GM08714 (cell line): ENCODE results near the gene CSPG4.
"Not testable (repeated sequence)": the region's sequence is repeated elsewhere in the genome, so short reads cannot be mapped to it uniquely, and the experiment has no call there.

Source experiments
- H3K4me3 ChIP-seq: fragments of 200-500 bp; sonication (Bioruptor generic); 2 replicates; pipeline ENCODE4 v1.5.1; 2014; ENCODE audit warnings: mild to moderate bottlenecking, low read length, inconsistent platforms
- ZNF274 ChIP-seq: IDR thresholded peaks from 2 replicates; pipeline ENCODE4 v1.6.1; 2012; ENCODE audit warnings: mild to moderate bottlenecking, low read depth, low read length

Gene CSPG4

DNA sequence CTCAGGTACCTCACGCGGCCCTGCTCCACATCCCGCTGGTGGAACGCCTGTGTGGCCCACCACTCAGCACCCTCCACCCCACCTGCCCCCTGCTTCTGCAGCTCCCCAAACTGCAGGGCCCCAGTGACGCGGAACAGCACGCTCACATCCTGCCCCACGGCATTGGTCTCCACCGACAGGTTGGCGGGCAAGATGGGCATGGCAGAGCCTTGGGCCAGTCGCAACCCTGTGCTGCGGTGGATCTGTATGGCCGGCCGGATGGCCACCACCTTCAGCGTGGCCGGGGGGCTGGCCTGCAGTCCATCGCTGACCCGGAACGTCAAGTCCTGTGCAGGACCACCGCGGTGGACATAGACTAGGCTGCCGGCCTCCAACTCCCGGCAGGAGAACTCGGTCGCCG, 23.8 kb downstream of the CSPG4 start:
- TF ChIP-seq ZNF274 = no peak
- H3K4me3 ChIP-seq = no peak overlapping the region

DNA sequence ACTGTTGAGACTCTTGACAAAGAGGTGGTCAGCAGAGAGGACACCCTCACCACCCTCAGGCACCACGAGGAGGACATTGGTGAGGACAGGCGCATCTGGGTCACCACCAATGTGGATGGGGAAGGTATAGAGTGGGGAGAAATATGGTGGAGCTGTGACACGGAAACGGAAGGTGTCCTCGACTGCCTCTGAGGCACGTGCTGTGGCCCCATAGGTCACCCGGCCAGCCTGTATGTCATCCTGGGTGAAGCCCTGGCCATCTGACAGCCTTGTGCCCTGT, 24.4 kb downstream of the CSPG4 start:
- H3K4me3 ChIP-seq = no peak overlapping the region
- TF ChIP-seq ZNF274 = no peak

DNA sequence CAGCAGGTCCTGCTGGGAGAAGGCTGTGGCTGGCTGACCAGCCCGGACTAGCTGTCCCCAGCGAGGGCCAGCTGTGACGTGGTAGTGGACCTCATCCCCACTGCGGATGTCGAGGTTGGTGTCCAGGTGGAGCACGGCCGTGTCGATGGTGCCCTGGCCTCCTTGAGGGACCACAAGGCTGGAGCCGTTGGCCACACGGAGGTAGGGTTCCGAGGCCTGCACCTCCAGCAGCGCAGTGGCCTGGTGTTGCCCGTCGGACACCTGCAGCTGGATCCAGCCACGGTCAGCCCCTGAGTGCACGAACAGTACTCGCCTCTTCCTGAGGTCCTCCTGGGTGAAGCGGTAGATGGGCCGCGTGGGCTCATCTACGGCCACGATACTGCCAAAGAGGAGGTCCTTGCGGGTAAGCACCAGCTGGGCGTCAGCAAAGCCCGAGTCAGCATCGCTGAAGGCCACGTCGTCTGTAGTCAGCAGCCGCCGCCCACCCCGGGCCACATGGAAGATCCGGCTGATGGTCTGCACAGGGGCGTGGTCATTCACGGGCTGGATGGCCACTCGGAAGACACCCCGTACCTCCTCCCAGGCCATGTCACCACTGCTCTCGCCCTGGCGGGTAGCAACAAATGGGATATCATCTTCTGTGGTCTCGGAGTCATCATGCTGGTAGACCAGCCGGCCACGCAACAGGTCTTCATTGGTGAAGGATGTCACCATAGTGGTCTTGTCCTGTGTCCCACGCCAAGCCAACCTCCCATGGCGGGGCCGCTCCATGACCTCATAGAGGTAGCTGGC, 25.0 kb downstream of the CSPG4 start:
- no peak for TF ChIP-seq ZNF274
- no peak overlapping the region for H3K4me3 ChIP-seq

DNA sequence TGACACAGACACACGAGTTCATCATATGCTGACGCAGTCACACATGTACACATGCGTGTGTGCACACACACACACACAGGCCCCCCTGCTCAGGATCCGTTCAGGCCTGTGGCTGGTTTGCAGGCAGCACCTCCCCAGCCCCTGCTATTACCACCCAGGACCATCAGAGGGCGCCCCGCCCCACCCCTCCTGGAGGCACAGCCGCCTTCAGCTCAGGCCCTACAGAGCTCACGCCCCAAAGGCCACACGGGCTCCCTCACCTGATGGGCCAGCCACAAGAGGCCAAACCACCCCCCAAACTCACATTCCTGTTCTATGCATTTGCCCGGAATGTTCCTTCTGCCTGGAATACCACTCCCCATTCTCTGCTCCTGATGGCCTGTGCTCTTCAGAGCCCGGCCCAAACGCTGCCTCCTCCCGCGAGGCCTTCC, 26.4 kb downstream of the CSPG4 start:
- not testable (repeated sequence) for H3K4me3 ChIP-seq

DNA sequence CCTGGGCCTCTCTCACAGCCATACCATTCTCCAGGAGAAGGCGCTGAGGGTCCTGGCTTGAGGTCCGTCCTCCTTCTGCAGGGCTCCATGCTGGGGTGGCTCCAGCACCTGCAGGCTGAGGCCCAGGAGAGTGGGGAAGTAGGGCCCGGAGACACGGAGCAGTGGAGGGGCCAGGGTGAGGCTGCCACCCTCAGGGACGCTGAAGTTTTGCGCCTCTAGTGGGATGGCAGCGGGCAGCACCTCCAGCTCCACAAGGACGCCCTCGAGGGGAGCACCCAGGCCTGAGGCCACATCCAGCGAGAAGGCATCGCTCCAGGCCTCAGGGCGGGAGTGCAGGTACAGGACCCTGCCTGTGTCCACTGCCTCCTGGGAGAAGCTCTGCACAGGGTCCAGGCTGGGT, 27.5 kb downstream of the CSPG4 start:
- TF ChIP-seq ZNF274 = no peak
- no peak overlapping the region for H3K4me3 ChIP-seq

DNA sequence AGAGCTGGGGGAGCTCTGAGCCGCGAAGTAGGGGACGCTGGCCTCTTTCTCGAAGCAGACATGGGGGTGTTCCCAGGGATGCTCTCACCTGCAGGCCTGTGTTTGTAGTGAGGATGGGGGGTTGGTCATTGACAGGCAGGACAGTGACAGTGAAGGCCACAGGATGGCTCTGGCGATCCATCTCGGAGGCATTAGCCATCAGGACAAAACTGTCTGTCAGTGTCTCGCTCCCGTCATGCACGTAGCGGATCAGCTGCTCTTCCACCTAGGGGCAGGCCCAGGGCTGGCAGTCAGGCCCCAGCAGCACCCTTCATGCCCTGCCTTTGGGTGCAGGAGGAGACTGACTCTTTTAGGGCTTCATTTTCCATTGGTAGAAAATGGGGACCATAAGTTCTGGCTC, 28.0 kb downstream of the CSPG4 start:
- TF ChIP-seq ZNF274 = no peak
- H3K4me3 ChIP-seq = no peak overlapping the region

DNA sequence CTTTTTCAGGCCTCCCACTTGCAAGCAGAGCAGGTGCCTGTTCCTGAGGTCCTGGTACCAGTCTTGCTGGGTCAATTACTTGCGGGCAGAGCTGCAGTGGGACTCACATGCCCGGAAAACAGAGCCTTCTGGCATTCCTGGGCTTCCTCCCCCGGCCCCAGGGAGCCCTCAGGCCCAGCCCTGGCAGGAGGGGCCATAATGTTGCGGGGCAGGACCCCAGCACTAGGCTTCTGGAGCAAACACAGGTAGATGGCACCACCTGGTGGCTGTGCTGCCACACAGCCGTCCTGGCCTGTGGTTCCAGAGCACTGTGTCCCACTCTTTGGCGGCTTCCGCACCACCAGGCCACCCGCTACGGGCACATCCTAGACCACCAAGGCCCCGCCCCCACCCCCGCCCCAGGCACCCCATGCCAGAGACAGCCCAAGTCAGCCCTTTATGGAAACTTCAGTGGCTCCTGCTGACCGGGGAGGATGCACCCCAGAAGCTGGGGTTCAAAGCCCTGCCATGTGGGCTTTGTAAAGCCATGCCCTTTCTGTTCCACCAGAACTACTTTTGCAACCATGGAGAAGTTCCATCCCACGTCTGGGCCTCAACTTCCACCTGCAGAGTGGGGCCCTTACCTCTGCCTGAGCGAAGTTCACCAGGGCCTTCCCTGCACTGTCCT, 28.9 kb downstream of the CSPG4 start:
- H3K4me3 ChIP-seq = not testable (repeated sequence)

DNA sequence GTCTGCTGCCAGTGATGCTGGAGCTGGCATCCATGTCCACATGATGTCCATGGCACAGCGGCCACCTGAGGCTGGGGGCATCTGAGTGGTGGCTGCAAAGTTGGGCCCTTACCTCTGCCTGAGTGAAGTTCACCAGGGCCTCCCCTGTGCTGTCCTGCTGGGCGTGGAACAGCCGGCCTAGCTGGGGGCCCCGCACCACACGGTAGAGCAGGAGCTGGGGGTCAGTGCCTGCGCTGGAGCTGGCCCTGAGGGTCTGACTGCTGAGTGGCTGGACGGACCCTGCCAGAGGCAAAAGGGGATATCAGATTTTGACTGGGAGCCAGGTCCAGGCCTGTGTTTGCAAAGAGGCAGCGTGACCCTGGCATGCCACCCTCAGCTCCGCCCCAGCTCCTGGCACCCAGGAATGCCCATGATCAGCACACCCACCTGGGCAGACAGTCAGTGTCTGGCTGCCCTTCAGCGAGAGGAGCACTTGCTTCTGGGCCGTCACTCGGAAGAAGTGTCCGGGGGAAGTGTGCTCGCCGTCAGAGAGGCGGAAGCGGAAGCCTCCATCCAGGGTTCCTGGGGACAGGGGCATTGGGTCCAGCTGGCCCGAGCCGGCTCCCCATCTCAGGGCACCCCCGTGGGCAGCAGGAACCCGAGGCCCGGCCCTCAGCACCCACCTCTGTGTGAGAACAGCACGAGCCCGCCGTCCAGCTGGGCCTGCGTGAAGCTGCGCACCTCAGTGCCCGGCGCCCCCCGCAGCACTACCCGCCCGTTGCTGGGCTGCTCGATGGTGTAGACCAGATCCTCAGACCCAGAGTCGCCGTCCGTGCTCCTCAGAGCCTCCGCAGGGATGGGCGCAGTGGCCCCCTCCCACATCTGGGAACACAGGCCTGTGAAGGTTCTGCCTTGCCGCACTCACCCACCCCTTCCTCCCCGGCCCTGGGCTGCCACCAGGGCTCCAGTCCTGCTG, 30.2 kb downstream of the CSPG4 start:
- no peak overlapping the region for H3K4me3 ChIP-seq
- no peak for TF ChIP-seq ZNF274

DNA sequence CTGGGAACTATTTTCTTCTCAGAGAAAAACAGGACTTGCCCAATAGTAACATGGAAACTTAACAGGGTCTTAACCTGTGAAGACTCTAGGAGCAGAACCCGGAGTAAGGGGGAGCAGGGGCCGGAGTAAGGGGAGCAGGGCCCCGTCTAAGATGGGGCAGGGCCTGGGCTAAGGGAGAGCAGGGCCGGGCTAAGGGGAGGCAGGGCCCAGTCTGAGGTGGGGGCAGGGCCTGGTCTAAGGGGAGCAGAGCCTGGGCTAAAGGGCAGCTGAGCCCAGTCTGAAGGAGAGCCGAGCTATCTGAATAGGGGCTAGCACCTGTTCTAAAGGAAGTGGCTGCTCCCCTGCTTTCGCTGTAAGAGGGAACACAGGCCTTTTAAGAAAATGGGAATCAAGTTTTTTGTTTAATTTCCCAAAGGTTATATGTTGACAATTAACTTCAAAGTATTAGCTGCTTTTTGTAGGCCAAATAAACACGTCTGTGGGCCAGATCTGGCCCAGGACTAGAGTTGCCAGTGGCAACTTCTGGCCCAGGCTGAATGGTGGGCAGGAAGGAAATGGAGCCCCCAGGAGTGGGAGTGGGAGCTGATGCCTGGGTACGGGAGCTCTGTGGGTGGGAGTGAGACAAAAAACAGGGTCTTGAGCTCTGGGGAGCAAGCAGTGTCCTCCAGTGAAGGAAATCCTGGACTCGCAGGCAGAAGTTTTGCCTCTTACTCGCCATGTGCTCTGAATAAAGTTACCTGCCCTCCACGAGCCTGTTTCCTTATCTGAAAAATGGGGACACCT, 32.5 kb downstream of the CSPG4 start:
- H3K4me3 ChIP-seq = no peak overlapping the region
- TF ChIP-seq ZNF274 = no peak

DNA sequence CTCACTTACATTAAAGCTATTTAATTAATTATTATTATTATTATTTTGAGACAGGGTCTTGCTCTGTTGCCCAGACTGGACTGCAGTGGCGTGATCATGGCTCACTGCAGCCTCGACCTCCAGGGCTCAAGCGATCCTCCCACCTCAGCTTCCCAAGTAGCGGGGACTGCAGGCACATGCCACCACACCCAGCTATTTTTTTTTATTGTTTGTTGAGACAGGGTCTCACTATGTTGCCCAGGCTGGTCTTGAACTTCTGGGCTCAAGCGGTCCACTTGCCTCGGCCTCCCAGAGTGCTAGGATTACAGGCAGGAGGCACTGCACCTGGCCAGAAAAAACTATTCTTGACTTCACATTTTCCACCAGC, 34.3 kb downstream of the CSPG4 start:
- not testable (repeated sequence) for H3K4me3 ChIP-seq

DNA sequence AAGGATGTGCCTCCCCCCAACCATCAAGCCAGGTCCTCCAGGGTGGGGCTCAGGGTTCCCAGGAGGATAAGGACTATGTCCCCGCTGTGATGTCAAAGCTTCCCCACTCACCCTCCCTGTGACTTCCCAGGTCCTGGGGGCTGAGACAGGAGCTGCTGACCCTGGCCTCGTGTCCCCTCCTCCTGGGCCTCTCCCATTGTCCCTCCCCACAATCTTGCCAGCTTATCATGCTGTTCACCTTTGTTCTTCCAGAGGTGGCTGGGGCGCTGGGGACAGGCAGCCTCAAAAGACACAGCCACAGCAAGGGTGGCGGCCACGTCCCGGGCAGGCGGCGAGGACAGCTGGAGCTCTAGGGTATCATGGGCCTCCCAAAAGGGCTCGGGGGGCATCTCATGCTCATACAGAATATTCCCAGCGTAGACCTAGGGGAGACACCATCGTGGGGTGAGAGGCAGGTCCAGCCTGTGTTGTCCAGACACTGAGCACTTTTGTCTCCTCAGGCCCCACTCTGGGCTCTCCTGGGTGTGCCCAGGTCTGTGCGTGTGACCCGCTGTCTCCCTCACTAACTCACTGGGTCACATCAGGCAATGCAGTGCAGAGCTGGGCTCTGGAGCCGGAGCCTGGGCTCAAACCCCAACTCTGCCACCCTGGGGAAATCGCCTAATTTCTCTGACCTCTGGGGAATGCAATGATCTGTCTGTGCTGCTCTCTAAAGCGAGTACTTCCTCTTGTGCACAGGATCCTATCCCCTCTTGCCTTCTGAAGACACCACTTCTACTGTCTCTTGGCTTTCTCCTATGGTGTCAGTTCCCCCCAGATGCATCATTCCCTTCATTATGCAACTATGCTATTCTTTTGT, 35.0 kb downstream of the CSPG4 start:
- no peak for TF ChIP-seq ZNF274
- H3K4me3 ChIP-seq = no peak overlapping the region

DNA sequence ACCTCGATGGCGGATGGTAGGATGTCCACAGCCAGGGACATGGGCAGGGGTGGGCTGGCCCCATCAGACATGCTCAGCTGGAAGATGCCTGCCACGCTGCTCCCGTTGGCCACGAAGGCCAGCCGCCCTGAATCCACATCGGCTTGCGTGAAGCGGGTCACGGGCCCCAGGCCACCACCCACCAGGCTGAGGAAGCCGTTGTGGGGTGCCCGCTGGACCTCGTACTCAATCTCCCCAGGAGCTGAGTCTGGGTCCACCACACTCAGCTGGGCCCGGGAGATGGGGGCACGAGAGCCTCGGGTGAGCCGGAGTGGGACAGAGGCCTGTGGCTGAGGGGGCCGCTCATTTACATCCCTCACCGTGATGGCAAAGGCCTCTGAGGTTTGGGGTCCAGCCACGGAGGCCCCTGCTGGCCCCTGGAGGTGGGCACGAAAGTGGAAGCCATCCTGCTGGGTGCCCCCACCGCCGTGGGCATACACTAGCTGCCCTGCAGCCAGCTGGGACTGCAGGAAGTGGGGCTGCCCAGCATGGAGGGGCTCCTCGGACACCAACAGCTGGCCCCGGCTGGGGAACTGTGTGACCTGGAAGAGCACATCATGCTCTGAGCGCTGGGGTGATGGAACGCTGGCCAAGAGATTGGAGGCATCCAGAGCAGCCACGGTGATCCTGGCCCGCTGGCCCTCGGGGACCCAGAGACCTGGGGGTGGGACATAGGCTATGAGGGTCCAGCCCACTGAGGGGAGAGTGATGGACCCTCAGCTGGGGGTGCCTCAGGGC, 35.8 kb downstream of the CSPG4 start:
- no peak for TF ChIP-seq ZNF274
- no peak overlapping the region for H3K4me3 ChIP-seq
